ENCODE measurements around the gene NCOA1.

The NCOA1 gene

DNA sequence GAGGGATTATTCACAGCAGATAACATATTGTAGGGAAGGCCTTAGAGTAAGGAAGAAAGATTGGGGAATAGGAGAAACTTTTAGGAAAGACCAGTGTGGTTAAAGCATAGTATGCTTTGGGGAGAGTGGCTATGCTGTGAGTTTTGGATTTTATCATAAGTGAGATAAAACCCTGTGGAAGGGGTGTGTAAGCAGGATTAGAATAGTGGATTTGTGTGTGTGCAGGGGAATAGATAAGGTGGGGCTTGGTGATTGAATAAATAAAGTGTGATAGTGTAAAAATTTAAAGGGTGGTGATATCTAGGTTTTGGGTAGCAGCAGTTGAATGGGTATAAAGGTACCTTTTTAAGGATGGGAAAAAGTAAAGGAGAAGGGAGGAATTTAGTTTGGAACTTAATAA, 137.7 kb downstream of the NCOA1 start:
- DNase-seq (ENCODE audit: insufficient read length, low spot score) (no peak), FAIRE-seq (no peak)
- TF ChIP-seq CTCF (IDR thresholded peaks at IDR 0.05; ENCODE audit: insufficient read depth, missing control alignments), result no peak

GRCh38 chr2:24632172-24632571, 141.1 kb downstream of the NCOA1 start:
- FAIRE-seq (no peak), DNase-seq (ENCODE audit: insufficient read length, low spot score) (no peak)
- TF ChIP-seq CTCF (IDR thresholded peaks at IDR 0.05; ENCODE audit: insufficient read depth, missing control alignments), result no peak

DNA sequence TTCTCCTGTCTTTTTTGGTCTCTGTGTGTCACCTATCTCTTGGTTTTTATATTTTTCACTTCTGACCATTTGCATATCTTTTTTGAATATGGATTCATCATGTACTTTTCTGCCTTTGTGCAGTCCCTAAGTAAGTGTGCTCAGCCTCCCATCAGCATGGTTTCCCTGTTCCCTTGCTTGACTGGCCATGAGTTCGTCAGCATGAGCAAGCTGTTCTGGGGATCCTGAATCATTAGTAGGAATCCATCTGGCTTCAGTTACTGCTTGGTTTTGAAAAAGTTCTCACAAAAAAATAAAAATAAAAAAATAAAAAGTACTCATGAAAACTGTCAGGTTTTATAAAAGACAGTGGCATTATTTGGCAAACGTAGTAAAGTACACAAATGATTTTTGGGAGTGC, 144.1 kb downstream of the NCOA1 start:
- FAIRE-seq (no peak), DNase-seq (ENCODE audit: insufficient read length, low spot score) (no peak)
- TF ChIP-seq CTCF (IDR thresholded peaks at IDR 0.05; ENCODE audit: insufficient read depth, missing control alignments), result no peak

DNA sequence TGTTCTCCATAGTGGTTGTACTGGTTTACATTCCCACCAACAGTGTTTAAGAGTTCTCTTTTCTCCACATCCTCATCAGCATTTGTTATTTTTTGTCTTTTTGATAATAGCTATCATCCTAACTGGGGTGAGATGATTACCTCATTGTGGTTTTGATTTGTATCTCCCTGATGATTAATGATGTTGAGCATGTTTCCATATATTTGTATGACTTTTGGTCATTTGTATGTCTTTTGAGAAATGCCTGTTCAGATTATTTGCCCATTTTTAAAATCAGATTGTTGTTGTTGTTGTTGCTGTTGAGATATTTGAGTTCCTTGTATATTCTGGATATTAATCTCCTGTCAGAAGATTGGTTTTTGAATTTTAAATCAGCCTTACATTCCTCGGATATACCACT, 147.5 kb downstream of the NCOA1 start:
- FAIRE-seq, result peak; percentile 64
- TF ChIP-seq CTCF (IDR thresholded peaks at IDR 0.05; ENCODE audit: insufficient read depth, missing control alignments), result no peak
- DNase-seq (ENCODE audit: insufficient read length, low spot score), result no peak

DNA sequence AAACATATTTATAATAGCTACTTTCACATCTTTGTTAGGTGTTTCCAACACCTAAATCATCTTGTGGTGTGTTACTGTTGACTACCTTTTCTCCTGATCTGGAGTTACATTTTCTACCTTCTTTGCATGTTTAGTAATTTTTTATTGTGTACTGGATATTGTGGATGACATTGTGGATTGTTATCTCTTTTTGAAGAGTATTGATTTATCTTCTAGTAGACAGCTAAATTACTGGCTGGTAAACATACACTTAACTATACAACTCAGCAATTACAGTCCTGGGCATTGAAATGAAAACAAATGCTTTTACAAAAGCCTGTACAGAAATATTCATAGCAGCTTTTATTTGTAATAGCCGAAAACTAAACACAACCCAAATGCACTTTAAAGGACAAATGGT, 151.3 kb downstream of the NCOA1 start:
- DNase-seq (ENCODE audit: insufficient read length, low spot score) (no peak), FAIRE-seq (no peak)

GRCh38 chr2:24643051-24643450, 152.0 kb downstream of the NCOA1 start:
- DNase-seq (ENCODE audit: insufficient read length, low spot score), result no peak
- peak; percentile 77 for FAIRE-seq
- no peak for TF ChIP-seq CTCF (IDR thresholded peaks at IDR 0.05; ENCODE audit: insufficient read depth, missing control alignments)

More for the DNA sequence above, 151.3 kb downstream of the NCOA1 start:
- no peak for TF ChIP-seq CTCF (IDR thresholded peaks at IDR 0.05; ENCODE audit: insufficient read depth, missing control alignments)

DNA sequence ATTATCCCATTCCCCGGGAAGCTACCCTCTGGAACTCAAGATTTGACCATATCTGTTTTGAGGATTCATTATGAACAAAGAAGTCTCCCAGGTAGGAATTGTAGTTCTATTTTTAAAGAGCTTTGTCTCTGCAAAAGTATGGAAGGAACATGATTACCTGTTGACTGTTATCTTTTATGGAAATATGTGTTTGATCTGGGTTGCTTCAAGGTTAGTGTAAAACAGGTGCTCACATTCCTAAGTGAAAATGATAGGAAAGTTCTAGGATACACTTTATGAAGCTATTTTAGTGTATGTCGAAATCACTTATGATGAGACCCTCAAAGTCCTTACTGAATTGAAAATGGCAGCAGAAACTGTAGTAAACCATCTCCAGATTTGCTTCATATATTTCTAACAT, 153.0 kb downstream of the NCOA1 start:
- TF ChIP-seq CTCF (IDR thresholded peaks at IDR 0.05; ENCODE audit: insufficient read depth, missing control alignments), result no peak
- no peak for FAIRE-seq

More for the DNA sequence above, 153.0 kb downstream of the NCOA1 start:
- no peak for DNase-seq (ENCODE audit: insufficient read length, low spot score)

Measured in D721Med (cell line).